Measurements from ENCODE around the gene DOCK4.

Gene DOCK4

GRCh38 chr7:112108981-112109380 lies 97.2 kb downstream of the DOCK4 start:
- no peak for DNase-seq (ENCODE audit: low spot score)

GRCh38 chr7:112105584-112106530 lies 100.3 kb downstream of the DOCK4 start:
- no peak for DNase-seq (ENCODE audit: low spot score)

- DNase-seq (ENCODE audit: low spot score), result no peak
Measured at GRCh38 chr7:112104120-112104519, 102.1 kb downstream of the DOCK4 start.

- no peak for DNase-seq (ENCODE audit: low spot score)
Measured at GRCh38 chr7:112103246-112103645, 103.0 kb downstream of the DOCK4 start.

GRCh38 chr7:112101201-112101846 lies 104.9 kb downstream of the DOCK4 start:
- no peak for DNase-seq (ENCODE audit: low spot score)

- DNase-seq (ENCODE audit: low spot score), result no peak
Measured at GRCh38 chr7:112097524-112097923, 108.7 kb downstream of the DOCK4 start.

GRCh38 chr7:112093409-112093808 lies 112.8 kb downstream of the DOCK4 start:
- no peak for DNase-seq (ENCODE audit: low spot score)

GRCh38 chr7:112092709-112093395 lies 113.3 kb downstream of the DOCK4 start:
- no peak for DNase-seq (ENCODE audit: low spot score)

GRCh38 chr7:112092306-112092705 lies 113.9 kb downstream of the DOCK4 start:
- DNase-seq (ENCODE audit: low spot score), result no peak

- DNase-seq (ENCODE audit: low spot score), result no peak
Measured at GRCh38 chr7:112091768-112092167, 114.4 kb downstream of the DOCK4 start.

- no peak for DNase-seq (ENCODE audit: low spot score)
Measured at GRCh38 chr7:112089551-112089950, 116.6 kb downstream of the DOCK4 start.

GRCh38 chr7:112088484-112089016 lies 117.6 kb downstream of the DOCK4 start:
- DNase-seq (ENCODE audit: low spot score), result no peak

- DNase-seq (ENCODE audit: low spot score), result no peak
Measured at GRCh38 chr7:112086496-112087254, 119.5 kb downstream of the DOCK4 start.

- no peak for DNase-seq (ENCODE audit: low spot score)
Measured at GRCh38 chr7:112084520-112084971, 121.7 kb downstream of the DOCK4 start.

GRCh38 chr7:112083776-112084355 lies 122.3 kb downstream of the DOCK4 start:
- DNase-seq (ENCODE audit: low spot score), result no peak

- no peak for DNase-seq (ENCODE audit: low spot score)
Measured at GRCh38 chr7:112082306-112082705, 123.9 kb downstream of the DOCK4 start.

GRCh38 chr7:112081778-112082177 lies 124.4 kb downstream of the DOCK4 start:
- DNase-seq (ENCODE audit: low spot score), result no peak

GRCh38 chr7:112080978-112081377 lies 125.2 kb downstream of the DOCK4 start:
- no peak for DNase-seq (ENCODE audit: low spot score)

GRCh38 chr7:112080441-112080840 lies 125.8 kb downstream of the DOCK4 start:
- no peak for DNase-seq (ENCODE audit: low spot score)

- no peak for DNase-seq (ENCODE audit: low spot score)
Measured at GRCh38 chr7:112079673-112080072, 126.5 kb downstream of the DOCK4 start.

- DNase-seq (ENCODE audit: low spot score), result no peak
Measured at GRCh38 chr7:112079122-112079521, 127.1 kb downstream of the DOCK4 start.

All from CD4-positive, alpha-beta T cell treated with Interleukin-15 for 4 hours (primary cell).